IMR-90 (cell line): ENCODE measurements around the gene PCDHGB3. TPM values are rescaled to one million over a fixed set of nuclear protein-coding genes. Genes with fewer than 3 reads are reported as not detected.
"Not testable (repeated sequence)": the region's sequence is repeated elsewhere in the genome, so short reads cannot be mapped to it uniquely, and the experiment has no call there.

ENCODE experiments used
- ATAC-seq: fragments of 200-7000 bp; cut with Tn5 transposase; 2 replicates; pipeline ENCODE4 v1.9.1; 2020; ENCODE audit warnings: low read depth, mild to moderate bottlenecking, moderate library complexity
- BruUV-seq: library from RNA; stranded (reverse); fragments of 400-500 nt; replicated peaks from 2 replicates; lab custom pipeline; 2021; lab: Mats Ljungman, UMichigan
- CTCF ChIA-PET: fragments of 300-600 bp; formaldehyde crosslinking; extraction: SDS; loops from one replicate; lab custom pipeline; 2021; ENCODE audit warnings: antibody characterized with exemption; lab: Yijun Ruan, JAX
- POLR2A ChIA-PET: fragments of 300-600 bp; sonication (Branson Sonifier 250); formaldehyde crosslinking; loops from one replicate; lab custom pipeline; 2022; ENCODE audit warnings: antibody characterized with exemption; ENCODE audit not compliant: unreplicated experiment; lab: Charles Lee
- DNase-seq: peaks from one replicate; pipeline ENCODE4 v3.0.0; 2013
- H2AFZ ChIP-seq: replicated peaks from 2 replicates; pipeline ENCODE3; 2013; ENCODE audit warnings: low read length, mild to moderate bottlenecking; ENCODE audit not compliant: poor library complexity
- H2AK5ac ChIP-seq: 2 replicates; pipeline ENCODE4 v1.6.1; 2013; ENCODE audit warnings: low read depth, low read length, inconsistent platforms
- H2AK9ac ChIP-seq: replicated peaks from 2 replicates; pipeline ENCODE3; 2013; ENCODE audit warnings: mild to moderate bottlenecking, low read depth, low read length, moderate library complexity; ENCODE audit not compliant: poor library complexity
- H2BK120ac ChIP-seq: 2 replicates; pipeline ENCODE4 v1.6.1; 2013; ENCODE audit warnings: low read depth, low read length, inconsistent platforms
- H2BK15ac ChIP-seq: 3 replicates; pipeline ENCODE4 v1.6.1; 2013; ENCODE audit warnings: low read depth, low read length, inconsistent platforms
- H2BK20ac ChIP-seq: 2 replicates; pipeline ENCODE4 v1.6.1; 2013; ENCODE audit warnings: low read depth, mild to moderate bottlenecking, inconsistent platforms, low read length, moderate library complexity
- H2BK5ac ChIP-seq: 2 replicates; pipeline ENCODE4 v1.6.1; 2013; ENCODE audit warnings: mild to moderate bottlenecking, low read depth, low read length, inconsistent platforms; ENCODE audit not compliant: poor library complexity, severe bottlenecking
- H3K14ac ChIP-seq: replicated peaks from 2 replicates; pipeline ENCODE4 v1.6.1; 2013; ENCODE audit warnings: low read depth, low read length, inconsistent platforms
- H3K18ac ChIP-seq: 2 replicates; pipeline ENCODE4 v1.6.1; 2013; ENCODE audit warnings: low read depth, low read length, control low read depth
- H3K23ac ChIP-seq: 2 replicates; pipeline ENCODE4 v1.6.1; 2013; ENCODE audit warnings: low read depth, low read length, inconsistent platforms
- H3K27ac ChIP-seq: 2 replicates; pipeline ENCODE4 v1.5.1; 2013; ENCODE audit warnings: mild to moderate bottlenecking, control low read depth, low read length; ENCODE audit not compliant: insufficient read depth
- H3K27me3 ChIP-seq: 2 replicates; pipeline ENCODE4 v1.6.1; 2013; ENCODE audit warnings: low read length; ENCODE audit not compliant: control insufficient read depth, insufficient read depth
- H3K36me3 ChIP-seq: 2 replicates; pipeline ENCODE4 v1.6.1; 2013; ENCODE audit warnings: low read length, mixed read lengths; ENCODE audit not compliant: control insufficient read depth, insufficient read depth
- H3K4ac ChIP-seq: 2 replicates; pipeline ENCODE4 v1.6.1; 2013; ENCODE audit warnings: low read depth, low read length, inconsistent platforms
- H3K4me1 ChIP-seq: 2 replicates; pipeline ENCODE4 v1.6.1; 2013; ENCODE audit warnings: low read length, mixed read lengths; ENCODE audit not compliant: control insufficient read depth, insufficient read depth
- H3K4me2 ChIP-seq: 2 replicates; pipeline ENCODE4 v1.6.1; 2013; ENCODE audit warnings: low read depth, mild to moderate bottlenecking, control low read depth, low read length, moderate library complexity
- H3K4me3 ChIP-seq: 2 replicates; pipeline ENCODE4 v1.5.1; 2013; ENCODE audit warnings: low read depth, mild to moderate bottlenecking, control low read depth, low read length, moderate library complexity; ENCODE audit not compliant: insufficient read depth
- H3K56ac ChIP-seq: 2 replicates; pipeline ENCODE4 v1.6.1; 2013; ENCODE audit warnings: low read length, inconsistent platforms; ENCODE audit not compliant: insufficient read depth; ENCODE audit errors: extremely low read depth
- H3K79me1 ChIP-seq, 2 experiments: 2 replicates each; pipeline ENCODE4 v1.6.1; 2013; ENCODE audit warnings: low read length in 2 of 2, inconsistent platforms in 1 of 2, low read depth in 1 of 2
- H3K9ac ChIP-seq: 2 replicates; pipeline ENCODE4 v1.6.1; 2013; ENCODE audit warnings: low read depth, low read length, control low read depth
- H3K9me1 ChIP-seq: 2 replicates; pipeline ENCODE4 v1.6.1; 2013; ENCODE audit warnings: low read length, inconsistent platforms; ENCODE audit not compliant: insufficient read depth
- H3K9me3 ChIP-seq: 2 replicates; pipeline ENCODE4 v1.6.1; 2013; ENCODE audit warnings: low read length; ENCODE audit not compliant: control insufficient read depth, insufficient read depth
- H4K20me1 ChIP-seq: 2 replicates; pipeline ENCODE4 v1.6.1; 2013; ENCODE audit warnings: low read length, inconsistent platforms; ENCODE audit not compliant: insufficient read depth
- H4K5ac ChIP-seq: 2 replicates; pipeline ENCODE4 v1.6.1; 2013; ENCODE audit warnings: mild to moderate bottlenecking, low read depth, low read length, control low read depth
- H4K8ac ChIP-seq, 2 experiments: 2 replicates each; pipeline ENCODE4 v1.6.1; 2013; ENCODE audit warnings: low read depth in 2 of 2, low read length in 2 of 2, control low read depth in 1 of 2, inconsistent platforms in 1 of 2
- H4K91ac ChIP-seq: 2 replicates; pipeline ENCODE4 v1.6.1; 2013; ENCODE audit warnings: low read depth, low read length, inconsistent platforms; ENCODE audit not compliant: insufficient read depth
- WGBS, 2 experiments: methylation state at CpG; one replicate each; pipeline versions ENCODE4 v1.1.5 to v1.1.7; 2013; ENCODE audit warnings: missing lambda C conversion rate in 2 of 2; ENCODE audit not compliant: insufficient read length in 1 of 2; ENCODE audit errors: extremely low coverage in 2 of 2; 5-methylcytosine and 5-hydroxymethylcytosine counted together
- dilution Hi-C: fragments of 300-500 bp; cut with HindIII; formaldehyde crosslinking; loops from one replicate; pipeline ENCODE4 v1.14.3; 2018; ENCODE audit warnings: low sequenced_read_pairs; ENCODE audit not compliant: unreplicated experiment
- in situ Hi-C: fragments of 300-500 bp; cut with MboI; formaldehyde crosslinking; loops from 3 replicates; pipeline ENCODE4 v1.14.3; 2019; ENCODE audit warnings: low sequenced_read_pairs, inconsistent platforms, mixed read lengths
- intact Hi-C: fragments of 100-400 bp; cut with micrococcal nuclease; formaldehyde crosslinking; loops from 2 replicates; pipeline ENCODE4 v1.10.0; 2022
- polyA plus RNA-seq, 3 experiments: library from polyadenylated mRNA; depleted of rRNA; stranded (reverse); fragments of >200 nt; gene quantifications; 2 replicates each; pipeline ENCODE4 v1.2.3, GENCODE V29; 2012; ENCODE audit warnings: low replicate concordance in 1 of 3
- total RNA-seq: library from RNA; depleted of rRNA; stranded (reverse); fragments of >200 nt; gene quantifications from 2 replicates; pipeline ENCODE4 v1.2.3, GENCODE V29; 2012

The PCDHGB3 gene
- total and polyA plus RNA-seq, 2 of the 4 experiments (the other 2 are of a cell fraction), result 3.4 to 5.9 TPM

- H3K27me3 ChIP-seq, H3K4ac ChIP-seq, POLR2A ChIA-PET, H3K23ac ChIP-seq, H2BK5ac ChIP-seq, H3K9ac ChIP-seq, H2AK5ac ChIP-seq, H2BK20ac ChIP-seq, H3K56ac ChIP-seq, H3K18ac ChIP-seq, intact Hi-C loops, H3K14ac ChIP-seq, H3K36me3 ChIP-seq, ATAC-seq, BruUV-seq, H2AK9ac ChIP-seq, CTCF ChIA-PET, dilution Hi-C loops, H4K20me1 ChIP-seq, H2AFZ ChIP-seq, H3K4me3 ChIP-seq, H3K4me1 ChIP-seq, H4K5ac ChIP-seq, H3K79me1 ChIP-seq, H4K8ac ChIP-seq, H3K4me2 ChIP-seq, H4K91ac ChIP-seq, DNase-seq, H2BK120ac ChIP-seq, H3K9me1 ChIP-seq, H3K27ac ChIP-seq, H2BK15ac ChIP-seq, in situ Hi-C loops: not testable (repeated sequence)
- 73% methylated on average over 8 of the region's 45 CpGs; no CpG with 5 or more reads in 1 of the 2 experiments for WGBS, 2 experiments
- H3K9me3 ChIP-seq, result peaks cover 46% of the 10 kb centered on the region
Measured at GRCh38 chr5:141340781-141341354, 29.2 kb upstream of the PCDHGB3 start.
